ENCODE measurements around the gene LY9. TPM values are rescaled to one million over a fixed set of nuclear protein-coding genes. Genes with fewer than 3 reads are reported as not detected.

Gene LY9
- total RNA-seq, 1 donor from 2014 or later: 0.11 TPM

DNA sequence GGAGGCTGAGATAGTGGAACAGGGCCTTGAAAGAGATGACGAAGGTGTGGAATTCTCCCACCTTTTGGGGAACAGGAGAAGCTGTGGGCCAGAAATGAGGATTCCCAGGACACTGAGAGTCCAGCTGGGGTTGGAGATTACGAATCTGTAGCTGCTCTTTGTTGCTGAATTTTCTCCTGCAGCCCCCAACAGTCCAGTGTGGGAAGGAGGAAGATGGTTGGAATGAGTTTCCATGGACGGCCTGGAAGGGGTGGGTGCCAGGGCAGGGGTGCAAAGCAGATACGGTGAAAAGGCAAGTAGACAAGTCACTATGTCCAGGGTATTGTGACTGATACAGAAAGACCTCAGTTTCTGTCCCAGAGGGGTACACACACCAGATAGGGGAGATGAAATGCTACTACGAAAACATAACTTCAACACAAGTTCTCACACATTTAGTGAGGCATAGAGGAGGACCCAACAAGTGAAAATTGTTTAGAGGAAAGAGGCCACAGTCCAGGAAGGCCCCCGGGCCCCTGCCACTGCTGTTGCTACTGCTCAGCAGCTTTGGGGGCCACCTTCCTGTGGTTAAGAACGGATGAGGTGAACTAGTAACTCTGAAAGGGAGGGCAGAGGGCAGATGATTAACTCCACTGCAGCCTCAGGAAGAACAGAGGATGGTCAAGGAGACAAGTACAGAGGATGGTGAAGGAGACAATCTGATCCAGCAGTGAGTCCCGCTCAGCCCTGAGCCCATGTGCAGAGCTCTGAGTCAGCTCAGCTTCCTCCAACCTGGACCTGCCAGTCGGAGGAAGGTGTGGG lies 59.4 kb downstream of the LY9 start:
- no peak for DNase-seq (ENCODE audit: low spot score in 2 of 2)
- Histone ChIP-seq H3K27ac (no peak overlapping the region), H3K4me3 (no peak overlapping the region), H3K9me3 (no peaks in the 10 kb centered on the region), H3K4me1 (no peaks in the 10 kb centered on the region), H3K36me3 (no peaks in the 10 kb centered on the region), H3K27me3 (no peaks in the 10 kb centered on the region)
- intact Hi-C loops (cut with DNase I): no loop called here
- TF ChIP-seq, protein P1, sequence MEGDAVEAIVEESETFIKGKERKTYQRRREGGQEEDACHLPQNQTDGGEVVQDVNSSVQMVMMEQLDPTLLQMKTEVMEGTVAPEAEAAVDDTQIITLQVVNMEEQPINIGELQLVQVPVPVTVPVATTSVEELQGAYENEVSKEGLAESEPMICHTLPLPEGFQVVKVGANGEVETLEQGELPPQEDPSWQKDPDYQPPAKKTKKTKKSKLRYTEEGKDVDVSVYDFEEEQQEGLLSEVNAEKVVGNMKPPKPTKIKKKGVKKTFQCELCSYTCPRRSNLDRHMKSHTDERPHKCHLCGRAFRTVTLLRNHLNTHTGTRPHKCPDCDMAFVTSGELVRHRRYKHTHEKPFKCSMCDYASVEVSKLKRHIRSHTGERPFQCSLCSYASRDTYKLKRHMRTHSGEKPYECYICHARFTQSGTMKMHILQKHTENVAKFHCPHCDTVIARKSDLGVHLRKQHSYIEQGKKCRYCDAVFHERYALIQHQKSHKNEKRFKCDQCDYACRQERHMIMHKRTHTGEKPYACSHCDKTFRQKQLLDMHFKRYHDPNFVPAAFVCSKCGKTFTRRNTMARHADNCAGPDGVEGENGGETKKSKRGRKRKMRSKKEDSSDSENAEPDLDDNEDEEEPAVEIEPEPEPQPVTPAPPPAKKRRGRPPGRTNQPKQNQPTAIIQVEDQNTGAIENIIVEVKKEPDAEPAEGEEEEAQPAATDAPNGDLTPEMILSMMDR (IDR thresholded peaks at IDR 0.05): no peak

DNA sequence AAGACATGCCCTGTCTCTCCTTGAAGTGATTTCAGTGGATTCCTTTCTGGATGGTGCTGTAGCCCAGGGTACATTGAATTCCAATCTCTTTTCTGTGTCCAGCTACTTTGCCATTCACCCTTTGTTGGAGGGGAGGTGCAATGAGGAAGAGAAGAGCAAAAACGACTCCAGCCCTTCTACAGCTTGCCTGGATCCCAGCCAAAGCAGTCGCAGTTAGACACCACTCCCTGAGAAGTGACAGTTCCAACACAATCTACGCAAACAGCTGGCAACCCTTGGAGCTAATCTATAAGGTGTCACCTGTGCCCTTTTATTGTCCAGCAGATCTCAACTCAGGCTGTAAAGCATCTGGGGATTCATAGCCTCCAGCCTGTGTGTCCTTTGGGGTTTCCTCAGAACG lies 62.1 kb downstream of the LY9 start:
- intact Hi-C loops (cut with DNase I): no loop called here
- no peaks in the 10 kb centered on the region for H3K4me1 ChIP-seq
- TF ChIP-seq, protein P1 (IDR thresholded peaks at IDR 0.05): no peak

DNA sequence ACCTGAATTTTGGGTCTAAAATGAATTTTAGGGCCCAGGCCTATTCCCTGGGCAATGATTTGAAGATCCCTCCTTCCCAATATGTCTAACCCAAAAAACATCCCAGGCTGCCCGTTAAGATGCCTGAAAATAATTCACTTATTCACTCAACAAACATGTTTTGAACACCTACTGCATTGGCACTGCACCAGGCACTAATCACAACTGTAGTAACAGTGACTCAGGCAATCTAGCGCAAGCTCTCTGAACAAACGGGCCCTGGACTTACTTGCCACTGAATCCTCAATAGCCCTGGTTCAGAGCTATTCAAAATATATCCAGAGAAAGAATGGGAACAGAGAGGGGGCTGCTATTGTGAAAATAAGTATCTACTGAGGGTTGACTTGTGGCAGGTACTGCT lies 62.5 kb downstream of the LY9 start:
- Histone ChIP-seq H3K36me3 (no peaks in the 10 kb centered on the region), H3K4me3 (no peak overlapping the region), H3K27me3 (no peaks in the 10 kb centered on the region), H3K27ac (no peak overlapping the region), H3K4me1 (no peaks in the 10 kb centered on the region), H3K9me3 (no peaks in the 10 kb centered on the region)
- TF ChIP-seq, protein P1 (IDR thresholded peaks at IDR 0.05): no peak
- intact Hi-C loops (cut with DNase I): no loop called here
- DNase-seq (ENCODE audit: low spot score in 2 of 2): no peak

More for the DNA sequence above, 62.1 kb downstream of the LY9 start:
- no peaks in the 10 kb centered on the region for H3K36me3 ChIP-seq
- H3K27ac ChIP-seq: no peak overlapping the region
- no peak for DNase-seq (ENCODE audit: low spot score in 2 of 2)
- H3K9me3 ChIP-seq: no peaks in the 10 kb centered on the region
- H3K4me3 ChIP-seq: no peak overlapping the region
- H3K27me3 ChIP-seq: no peaks in the 10 kb centered on the region

DNA sequence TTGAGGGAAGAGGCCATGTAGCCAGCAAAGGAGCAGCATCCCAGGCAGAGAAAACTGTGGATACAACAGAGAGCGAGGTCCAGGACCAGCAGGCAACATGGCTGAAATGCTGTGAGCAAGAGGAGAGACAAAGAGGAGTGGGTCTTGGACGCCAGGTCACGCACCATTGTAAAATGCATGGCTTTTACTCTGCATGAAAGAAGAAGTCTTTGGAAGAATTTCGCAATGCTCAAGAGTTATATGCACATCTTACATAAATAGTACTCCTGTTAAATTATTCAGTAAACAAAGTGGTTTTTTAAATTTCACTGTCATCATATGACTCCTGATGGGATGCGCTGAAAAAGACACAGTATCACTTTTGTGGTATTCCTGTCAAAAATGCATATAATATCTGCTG lies 63.2 kb downstream of the LY9 start:
- intact Hi-C loops (cut with DNase I): no loop called here
- DNase-seq (ENCODE audit: low spot score in 2 of 2): no peak

DNA sequence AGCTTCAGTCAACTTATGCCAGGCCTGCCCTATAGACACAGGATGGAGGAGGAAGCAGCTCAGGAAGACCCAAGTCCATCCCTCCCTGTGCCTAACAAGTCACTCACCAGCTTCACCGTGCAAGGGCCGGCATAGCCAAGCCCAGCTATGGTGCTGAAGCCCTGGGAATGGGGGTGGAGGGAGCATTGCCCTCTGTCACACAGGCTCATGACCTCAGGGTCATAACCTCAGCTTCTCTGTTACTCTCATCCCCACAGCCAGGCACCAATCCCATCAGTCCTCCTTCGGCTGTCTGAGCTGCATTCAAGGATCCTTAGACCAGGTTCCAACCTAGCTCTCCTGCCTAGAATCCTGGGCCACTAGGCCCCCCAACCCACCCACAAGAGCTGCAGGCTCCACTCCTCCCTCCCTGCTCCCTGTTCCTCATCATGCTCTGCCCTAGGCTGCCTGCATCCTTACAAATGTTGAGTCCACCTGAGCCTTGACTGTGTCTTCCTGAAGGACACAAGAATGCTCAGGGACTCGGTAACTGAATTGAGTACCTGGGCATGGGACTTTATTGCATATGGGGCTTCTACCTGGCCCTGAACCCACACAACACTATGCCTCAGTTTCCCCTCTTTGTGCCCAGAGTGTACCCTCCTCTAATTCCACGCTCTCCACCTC lies 65.0 kb downstream of the LY9 start:
- H3K27me3 ChIP-seq: no peaks in the 10 kb centered on the region
- H3K9me3 ChIP-seq: no peaks in the 10 kb centered on the region
- H3K4me3 ChIP-seq: no peak overlapping the region
- H3K4me1 ChIP-seq: no peaks in the 10 kb centered on the region
- DNase-seq (ENCODE audit: low spot score in 2 of 2): no peak
- intact Hi-C loops (cut with DNase I): no loop called here
- no peaks in the 10 kb centered on the region for H3K36me3 ChIP-seq
- H3K27ac ChIP-seq: no peak overlapping the region
- TF ChIP-seq, protein P1 (IDR thresholded peaks at IDR 0.05): no peak

More for the DNA sequence above, 63.2 kb downstream of the LY9 start:
- TF ChIP-seq, protein P1 (IDR thresholded peaks at IDR 0.05): no peak
- H3K36me3 ChIP-seq: no peaks in the 10 kb centered on the region
- H3K4me1 ChIP-seq: no peaks in the 10 kb centered on the region
- H3K4me3 ChIP-seq: no peak overlapping the region
- H3K27me3 ChIP-seq: no peaks in the 10 kb centered on the region
- no peak overlapping the region for H3K27ac ChIP-seq
- H3K9me3 ChIP-seq: no peaks in the 10 kb centered on the region
